ENCODE data around the gene LPP.
"Not testable (repeated sequence)": the region's sequence is repeated elsewhere in the genome, so short reads cannot be mapped to it uniquely, and the experiment has no call there.

LPP gene, protein sequence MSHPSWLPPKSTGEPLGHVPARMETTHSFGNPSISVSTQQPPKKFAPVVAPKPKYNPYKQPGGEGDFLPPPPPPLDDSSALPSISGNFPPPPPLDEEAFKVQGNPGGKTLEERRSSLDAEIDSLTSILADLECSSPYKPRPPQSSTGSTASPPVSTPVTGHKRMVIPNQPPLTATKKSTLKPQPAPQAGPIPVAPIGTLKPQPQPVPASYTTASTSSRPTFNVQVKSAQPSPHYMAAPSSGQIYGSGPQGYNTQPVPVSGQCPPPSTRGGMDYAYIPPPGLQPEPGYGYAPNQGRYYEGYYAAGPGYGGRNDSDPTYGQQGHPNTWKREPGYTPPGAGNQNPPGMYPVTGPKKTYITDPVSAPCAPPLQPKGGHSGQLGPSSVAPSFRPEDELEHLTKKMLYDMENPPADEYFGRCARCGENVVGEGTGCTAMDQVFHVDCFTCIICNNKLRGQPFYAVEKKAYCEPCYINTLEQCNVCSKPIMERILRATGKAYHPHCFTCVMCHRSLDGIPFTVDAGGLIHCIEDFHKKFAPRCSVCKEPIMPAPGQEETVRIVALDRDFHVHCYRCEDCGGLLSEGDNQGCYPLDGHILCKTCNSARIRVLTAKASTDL

DNA sequence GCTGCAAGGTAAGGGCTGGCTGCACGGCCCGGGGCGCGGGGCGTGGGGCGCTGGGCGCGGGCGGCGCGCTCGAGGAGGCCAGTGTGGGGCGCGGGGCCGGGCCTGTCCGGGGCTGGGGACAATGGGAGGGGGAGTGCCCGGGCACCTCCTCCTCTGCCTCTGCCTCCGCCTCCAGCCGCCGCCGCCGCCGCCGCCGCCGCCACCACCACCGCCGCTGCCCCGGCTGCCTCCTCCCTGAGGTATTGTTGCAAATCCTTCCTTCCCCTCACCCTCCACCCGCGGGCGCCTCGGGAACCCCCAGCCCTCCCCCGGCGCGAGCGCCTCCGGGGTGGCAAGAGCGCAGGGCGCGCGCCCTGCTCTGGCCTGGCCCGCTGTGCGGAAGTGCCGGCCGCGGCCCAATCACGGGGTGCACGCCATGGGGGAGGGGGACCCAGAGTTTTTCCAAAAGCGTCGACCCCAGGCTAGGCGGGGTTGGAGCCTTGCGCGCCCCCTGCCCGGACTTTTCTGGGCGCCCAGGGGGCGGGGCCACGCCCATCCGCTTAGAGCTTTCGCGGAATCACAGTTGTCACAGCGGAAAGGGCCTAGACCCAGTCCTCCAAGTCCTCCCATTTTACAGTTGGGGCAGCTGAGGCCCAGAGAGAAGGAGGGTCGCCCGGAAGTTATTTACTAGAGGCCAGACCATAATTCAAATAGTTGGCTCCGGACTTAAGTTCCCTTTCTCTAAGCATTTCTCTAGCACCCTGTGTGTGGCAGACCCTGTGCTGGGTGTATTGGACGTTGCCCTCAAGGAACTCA lies at the start of gene LPP:
Gene LPP (plus strand): TSS at position 144 of the 795 bp plus-strand sequence. CDS start 251,964 bp downstream, outside the sequence.
- DNase-seq (ENCODE audit: low read depth): peak; percentile 38

DNA sequence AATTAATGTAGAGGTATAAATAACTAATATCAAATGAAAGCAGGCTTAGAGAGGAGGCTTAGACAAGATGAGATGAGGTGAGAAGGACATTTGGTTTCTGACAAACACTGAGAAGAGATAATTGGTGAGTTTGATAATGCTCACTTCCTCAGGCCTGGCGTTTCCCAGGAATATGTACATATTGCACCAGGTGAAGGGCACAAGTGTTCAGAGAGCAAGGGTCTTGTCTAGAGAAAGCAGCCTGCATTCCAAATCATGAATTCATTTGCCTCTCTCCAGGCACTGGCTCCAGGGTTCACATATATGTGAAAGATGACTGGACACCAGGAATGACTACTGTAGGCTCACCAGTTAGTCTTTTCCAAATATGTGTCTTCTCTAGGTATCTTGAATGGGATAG lies 48.0 kb upstream of the LPP start:
- no peak for DNase-seq (ENCODE audit: low read depth)

DNA sequence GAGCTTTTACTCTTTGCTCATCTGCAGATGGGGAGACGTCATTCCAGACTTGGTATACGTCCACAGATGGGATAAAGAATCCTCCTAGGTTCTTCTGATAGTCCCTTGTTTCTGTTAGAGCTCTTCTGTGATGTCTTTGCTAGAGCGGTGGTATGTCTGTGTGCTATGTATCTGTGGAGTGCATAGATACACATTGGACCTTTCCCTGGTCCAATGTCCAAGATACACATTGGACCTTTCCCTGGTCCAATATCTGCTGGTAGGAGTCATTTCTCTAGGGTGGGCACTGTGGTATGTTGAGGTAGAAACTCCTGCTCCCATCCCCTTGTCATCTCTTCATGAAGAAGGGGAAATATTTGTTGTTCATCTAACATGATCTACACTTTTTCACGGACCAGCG lies 47.5 kb upstream of the LPP start:
- DNase-seq (ENCODE audit: low read depth): no peak

DNA sequence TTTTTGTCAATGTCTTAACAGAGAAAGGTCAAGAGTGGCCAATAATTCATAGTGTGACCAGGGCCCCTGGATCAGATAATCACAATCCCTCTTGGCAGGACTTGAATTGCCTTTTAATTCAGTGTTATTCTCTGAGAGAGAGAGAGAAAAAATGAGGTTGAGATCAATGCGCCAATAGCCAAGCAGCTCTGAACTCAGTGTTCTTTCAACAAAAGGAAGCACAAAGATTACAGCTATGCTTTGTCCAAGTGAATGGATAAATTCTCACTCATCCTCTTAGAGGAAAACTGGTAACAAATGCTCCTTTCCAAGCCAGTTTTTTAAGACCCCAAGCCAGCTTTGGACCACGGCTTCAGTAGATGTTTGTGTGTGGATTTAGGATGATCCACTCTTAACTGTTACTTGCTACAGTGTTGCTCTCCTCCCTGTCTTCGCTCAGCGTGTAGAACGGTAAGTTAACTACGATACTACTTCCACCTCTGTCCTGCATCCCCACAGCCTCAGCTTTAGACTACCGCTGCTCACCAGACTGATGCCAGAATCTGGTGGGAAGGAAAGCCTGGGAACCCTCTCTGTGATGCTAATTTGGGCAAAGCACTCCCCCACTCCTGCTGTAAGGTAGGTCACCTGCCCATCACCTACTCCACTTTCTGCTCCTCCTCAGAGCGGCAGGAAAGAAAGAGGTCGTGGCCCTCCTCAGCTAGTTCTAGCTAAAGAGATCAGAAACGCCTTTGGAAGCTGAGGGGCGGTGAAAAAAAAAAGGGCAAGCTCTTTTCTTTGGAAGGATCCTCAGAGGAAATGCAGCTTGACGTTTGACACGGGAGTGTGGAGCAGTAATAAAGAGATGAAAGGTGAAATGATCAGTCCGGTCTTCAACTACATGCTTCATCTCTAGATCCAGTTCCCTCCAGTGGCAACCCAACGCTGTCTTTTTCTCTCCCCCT lies 46.8 kb upstream of the LPP start:
- DNase-seq (ENCODE audit: low read depth): no peak

DNA sequence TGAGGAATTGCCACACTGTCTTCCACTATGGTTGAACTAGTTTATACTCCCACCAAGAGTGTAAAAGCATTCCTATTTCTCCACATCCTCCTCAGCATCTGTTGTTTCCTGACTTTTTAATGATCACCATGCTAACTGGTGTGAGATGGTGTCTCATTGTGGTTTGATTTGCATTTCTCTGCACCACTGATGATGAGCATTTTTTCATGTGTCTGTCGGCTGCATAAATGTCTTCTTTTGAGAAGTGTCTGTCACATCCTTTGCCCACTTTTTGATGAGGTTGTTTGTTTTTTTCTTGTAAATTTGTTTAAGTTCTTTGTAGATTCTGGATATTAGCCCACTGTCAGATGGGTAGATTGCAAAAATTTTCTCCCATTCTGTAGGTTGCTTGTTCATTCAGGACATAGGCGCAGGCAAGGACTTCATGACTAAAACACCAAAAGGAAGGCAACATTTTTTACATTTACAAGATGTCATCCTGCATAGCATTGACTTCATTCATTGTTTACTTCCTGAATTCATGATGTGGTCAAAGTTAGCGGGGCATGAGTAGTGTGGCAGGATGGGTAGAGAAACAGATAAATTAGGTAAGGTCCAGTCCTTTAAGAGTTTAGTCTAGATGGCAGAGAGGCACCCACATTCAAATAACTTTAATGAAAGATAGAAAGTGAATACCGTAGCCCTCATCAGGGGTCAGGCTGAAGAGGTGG lies 45.1 kb upstream of the LPP start:
- DNase-seq (ENCODE audit: low read depth): no peak

DNA sequence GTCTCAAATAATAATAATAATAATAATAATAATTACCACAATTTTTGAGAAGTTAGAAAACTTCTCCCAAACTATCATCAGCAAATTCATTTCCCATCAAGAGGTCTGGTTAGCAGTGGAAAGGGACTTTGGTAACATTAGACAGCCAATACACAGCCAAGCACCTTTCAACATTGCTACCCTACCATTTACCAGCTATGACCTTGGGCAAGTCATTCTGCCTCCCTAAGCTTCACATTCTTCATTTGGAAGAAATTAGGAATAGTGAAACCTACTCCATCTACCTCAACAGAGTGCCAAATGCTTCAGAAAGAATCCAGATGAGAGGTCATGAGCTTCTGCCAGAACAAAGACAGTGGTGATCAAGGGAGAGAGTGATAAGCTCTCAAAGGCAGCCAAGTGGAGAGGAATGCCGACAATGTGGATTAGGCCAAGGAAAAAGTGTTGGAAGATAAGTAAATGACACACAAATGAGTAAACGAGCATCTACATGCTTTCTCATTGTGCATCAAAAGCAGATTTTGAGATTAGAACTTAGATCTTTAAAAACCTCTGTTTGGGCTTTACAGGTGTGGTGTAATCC lies 42.9 kb upstream of the LPP start:
- DNase-seq (ENCODE audit: low read depth): no peak

DNA sequence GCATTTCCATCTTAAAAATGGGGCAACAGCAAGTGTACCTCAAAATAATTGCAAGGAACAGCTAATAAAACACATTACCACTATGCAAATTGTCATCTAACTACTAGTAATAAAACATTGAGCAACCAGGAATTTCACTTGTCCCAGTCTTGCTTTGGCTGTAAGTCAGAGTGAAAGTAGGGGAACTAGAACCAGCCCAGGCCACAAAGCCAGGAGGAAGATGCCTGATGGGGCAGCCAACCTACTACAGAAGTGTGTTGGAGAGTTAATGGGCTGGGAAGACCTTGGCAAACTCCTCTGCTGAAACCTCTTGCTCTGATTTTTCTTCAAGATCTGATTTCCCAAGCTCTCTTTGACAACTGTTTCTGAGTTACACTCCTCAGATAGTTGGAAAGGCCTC lies 40.2 kb upstream of the LPP start:
- no peak for DNase-seq (ENCODE audit: low read depth)

DNA sequence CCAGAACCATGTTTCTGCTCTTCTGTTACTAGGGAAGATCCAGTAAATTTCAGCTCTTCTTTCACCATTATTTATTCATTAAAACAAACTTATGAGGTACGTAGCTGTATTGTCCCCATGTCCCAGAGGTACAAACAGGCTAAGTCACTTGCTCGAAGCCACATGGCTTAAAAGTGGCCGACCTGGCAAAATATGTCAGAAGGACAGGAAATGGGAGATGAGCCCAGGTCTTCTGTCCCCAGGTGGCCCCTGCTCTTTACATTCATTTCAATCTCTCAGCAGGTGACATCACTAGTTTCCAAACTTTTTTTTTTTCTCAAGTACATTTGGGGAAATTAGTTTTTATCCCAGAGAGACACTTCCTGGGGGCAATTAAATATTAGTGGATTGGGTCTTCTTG lies 34.1 kb upstream of the LPP start:
- no peak for DNase-seq (ENCODE audit: low read depth)

DNA sequence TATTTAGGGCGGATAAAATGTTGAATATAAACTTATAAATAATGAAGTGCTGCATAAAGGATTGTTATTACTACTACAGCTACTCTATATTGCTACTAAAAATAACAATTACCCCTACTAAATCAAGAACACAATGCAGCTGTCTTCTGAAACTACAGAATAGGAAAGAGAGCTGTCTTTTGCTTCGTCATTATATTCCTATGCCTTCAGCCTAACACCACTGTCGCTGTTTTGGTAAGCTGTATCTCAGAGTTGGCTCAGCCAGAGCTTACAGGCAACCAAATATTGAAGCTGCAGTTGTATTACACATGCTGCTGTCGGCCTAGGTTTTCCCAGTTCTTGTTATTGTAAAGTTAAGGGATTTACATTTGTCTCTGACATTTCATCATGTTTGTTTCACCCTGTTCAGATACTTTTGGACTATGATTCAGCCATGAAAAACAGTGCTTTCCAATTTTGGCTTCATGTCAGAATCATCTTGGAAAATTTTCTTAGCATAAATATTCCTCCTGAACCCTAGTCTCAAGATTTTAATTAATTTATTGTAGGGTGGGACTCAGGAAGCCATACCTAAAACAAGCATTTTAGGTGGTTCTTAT lies 31.3 kb upstream of the LPP start:
- no peak for DNase-seq (ENCODE audit: low read depth)

DNA sequence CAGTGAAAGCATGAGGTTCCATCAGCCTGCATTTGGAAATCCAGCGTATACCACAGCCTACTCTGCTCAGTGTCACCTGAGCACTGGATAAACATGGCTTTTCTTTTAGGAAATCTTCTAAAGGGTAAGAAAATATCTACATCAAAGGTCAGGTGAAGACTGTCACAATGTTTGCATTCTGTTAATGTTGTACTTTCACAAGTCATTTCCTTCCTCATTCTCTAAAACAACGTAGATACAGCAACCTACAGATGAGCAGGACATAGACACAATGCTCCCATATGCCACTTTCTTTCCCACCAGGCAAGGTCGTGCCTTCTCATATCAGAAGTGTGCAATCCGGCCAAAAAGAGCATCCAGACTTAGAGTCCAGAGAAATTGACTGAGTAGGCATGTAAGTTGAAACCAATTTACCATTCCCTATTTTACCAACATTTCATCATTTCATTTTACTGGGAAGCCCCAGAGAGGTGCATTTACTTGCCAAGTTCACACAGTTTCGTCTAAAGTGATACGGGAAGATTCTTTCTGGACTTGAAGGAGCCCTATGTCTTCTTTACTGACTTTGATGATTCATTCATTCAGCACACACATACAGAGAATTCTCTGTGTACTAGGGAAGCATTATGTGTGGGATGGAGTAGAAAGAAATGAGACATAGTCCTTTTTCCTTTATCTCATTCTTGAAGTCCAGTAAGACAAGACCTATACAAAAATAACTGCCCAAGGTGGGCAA lies 30.6 kb upstream of the LPP start:
- DNase-seq (ENCODE audit: low read depth): no peak

DNA sequence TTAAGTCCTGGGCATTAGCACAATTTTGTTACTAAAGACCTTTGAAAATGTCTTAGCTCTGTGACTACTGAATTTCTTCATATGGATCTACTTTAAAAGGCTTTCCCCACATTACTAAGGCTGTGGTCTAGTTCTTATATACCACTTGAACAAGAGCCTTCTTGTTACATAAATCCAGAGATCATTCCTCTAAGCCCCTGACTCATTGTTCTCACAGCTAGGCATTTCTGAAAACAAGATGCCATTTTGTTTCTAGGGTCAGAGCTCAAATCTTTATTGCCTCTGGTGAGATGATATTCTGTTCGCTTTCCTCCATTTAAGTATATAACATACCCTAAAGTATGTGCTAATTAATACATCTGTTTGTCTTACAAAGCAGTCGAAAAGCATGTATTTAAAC lies 29.8 kb upstream of the LPP start:
- DNase-seq (ENCODE audit: low read depth): no peak

DNA sequence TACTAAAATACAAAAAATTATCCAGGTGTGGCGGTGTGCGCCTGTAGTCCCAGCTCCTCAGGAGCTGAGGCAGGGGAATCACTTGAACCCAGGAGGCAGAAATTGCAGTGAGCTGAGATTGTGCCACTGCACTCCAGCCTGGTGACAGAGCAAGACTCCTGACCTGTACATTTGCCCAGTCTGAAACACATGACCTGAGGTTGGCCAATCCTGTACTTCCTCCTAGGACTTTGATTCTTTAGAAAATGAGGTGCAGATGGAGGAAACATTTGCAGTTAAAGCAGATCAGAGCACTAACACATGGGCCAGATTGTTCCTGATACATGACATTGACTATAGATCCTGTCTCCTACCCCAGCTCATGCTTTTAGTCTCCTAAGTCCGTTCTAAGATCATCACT lies 28.9 kb upstream of the LPP start:
- no peak for DNase-seq (ENCODE audit: low read depth)

DNA sequence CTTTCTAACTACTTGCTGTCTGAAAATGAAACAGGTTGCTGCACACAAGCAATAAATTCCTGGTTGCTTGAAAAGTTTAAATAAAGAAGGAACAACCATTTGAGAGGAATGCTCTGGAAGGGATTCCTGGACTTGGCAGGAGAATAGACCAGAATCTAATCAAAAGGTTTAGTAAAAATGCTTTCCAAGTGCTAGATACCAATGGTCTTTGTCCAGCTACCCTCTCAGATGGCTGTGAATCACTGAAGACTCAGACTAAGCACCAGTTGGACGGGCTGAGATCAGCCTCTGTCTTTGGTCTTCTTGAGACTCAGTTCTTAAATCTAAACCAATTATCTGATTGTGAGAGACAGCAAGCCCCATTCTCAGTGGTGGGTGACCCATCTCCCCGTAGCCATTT lies 27.7 kb upstream of the LPP start:
- no peak for DNase-seq (ENCODE audit: low read depth)

DNA sequence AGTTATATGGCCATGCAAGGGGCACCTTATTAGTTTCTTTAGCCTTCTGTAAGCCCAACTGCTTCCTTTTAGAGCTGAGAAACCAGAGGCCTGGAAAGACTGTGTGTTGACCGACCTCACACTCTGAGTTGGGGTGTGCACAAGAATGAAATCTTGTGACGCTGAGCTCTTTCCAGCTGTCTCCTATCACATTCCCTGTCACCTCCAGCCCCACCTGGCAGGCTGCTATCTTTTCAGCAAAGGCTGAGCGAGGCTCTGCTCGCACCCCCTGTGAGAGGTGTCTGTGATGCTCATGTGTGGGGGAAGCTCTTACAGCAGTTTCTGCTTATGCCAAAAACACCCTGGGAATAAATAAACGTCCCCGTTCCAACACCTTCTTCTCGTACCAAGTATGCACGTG lies 27.0 kb upstream of the LPP start:
- no peak for DNase-seq (ENCODE audit: low read depth)

DNA sequence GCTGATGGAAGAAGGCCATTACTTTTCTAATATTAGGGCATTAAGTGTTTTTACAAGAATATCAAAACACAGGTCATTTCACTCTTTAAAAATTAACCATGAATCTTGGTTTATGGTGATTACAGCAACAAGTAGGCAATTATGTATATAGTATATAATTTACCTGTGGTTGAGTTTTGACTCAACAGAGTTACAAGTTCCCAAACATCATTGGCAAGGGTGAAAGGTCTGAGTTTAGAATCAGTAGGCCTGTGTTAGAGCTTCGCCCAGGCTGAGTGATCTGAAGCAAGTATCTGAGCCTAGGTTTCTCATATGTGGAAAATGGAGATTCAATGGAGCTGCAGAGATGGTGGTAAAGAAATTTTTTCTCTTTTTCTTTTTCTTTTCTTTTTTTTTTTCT lies 25.1 kb upstream of the LPP start:
- DNase-seq (ENCODE audit: low read depth): no peak

DNA sequence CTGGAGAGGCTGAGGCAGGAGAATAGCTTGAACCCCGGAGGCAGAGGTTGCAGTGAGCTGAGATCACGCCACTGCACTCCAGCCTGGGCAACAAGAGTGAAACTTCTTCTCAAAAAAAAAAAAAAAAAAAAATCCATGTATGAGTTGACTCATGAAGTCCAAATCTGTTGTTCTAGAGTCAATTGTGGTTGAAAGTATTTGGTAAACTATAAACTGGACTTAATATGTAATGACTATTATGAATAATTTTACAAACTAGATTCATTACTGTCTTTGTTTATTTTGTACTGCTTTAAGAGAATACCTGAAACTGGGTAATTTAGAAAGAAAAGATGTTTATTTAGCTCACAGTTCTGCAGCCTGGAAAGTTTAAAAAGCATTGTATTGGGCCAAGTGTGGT lies 22.9 kb upstream of the LPP start:
- DNase-seq (ENCODE audit: low read depth): not testable (repeated sequence)

DNA sequence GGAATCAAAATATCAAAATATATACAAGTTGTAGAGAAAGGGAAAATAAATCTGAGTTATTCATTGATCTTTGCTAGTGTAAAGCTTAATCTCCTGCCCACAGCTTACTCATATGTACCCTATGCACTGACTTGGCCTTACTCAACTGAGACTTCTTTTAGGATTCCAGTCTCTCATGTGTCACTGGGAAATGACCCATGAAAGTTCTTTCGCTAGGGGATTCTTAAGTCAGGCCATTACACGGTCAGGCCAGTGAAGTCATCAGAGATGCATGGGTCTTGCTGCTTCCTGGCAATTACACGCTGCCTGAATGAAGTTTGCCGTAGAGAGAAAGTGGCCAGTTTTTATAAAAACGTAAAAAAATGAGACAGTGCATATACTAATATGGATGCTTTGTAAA lies 20.7 kb upstream of the LPP start:
- DNase-seq (ENCODE audit: low read depth): peak; percentile 56

DNA sequence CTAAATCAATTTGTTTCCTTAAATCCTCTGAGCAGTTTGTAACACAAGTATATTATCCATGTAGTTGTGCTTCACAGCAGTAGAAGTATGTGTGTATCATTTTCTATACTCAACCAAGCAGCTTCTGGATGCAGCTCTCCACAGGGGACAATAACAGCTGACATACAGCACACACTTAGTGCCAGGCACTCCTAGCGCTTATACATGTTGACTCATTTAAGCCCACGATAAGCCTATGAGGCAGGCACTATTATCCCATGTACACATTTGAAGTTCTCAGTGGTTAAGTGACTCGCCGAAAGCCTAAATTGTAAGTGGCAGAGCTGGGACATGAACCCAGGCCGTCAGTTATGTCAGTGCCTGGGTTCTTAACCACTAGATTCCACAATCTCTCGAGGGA lies 20.3 kb upstream of the LPP start:
- DNase-seq (ENCODE audit: low read depth): no peak

DNA sequence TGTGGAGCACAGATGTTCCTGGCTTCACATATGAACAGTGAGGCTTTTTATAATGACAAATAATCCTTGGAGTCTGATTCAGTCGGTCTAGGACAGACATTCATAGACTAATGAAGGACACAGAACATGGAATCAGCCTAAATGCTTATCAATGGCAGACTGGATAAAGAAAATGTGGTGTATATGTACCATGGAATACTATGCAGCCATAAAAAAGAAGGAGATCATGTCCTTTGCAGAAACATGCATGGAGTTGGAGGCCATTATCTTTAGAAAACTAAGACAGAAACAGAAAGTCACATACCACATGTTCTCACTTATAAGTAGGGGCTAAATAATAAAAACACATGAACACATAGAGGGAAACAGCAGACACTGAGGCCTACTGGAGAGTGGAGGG lies 19.9 kb upstream of the LPP start:
- DNase-seq (ENCODE audit: low read depth): no peak

DNA sequence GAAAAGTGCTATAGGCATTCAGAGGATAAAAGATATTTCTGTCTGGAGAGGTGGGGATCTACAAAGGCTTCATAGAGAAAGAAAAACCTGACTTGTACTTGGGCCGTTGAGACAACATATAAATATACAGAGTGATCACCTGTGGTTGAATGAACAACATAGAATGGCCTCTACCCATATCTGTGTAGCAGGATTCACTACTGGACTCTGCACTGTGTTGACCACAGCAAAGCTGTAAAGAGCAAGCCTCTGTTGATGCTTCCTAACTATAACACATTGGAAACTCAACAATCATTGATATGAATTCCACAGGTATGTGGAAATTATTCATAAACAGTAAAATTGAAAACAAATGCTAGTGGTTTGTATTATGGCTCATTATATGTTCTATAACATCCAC lies 19.1 kb upstream of the LPP start:
- no peak for DNase-seq (ENCODE audit: low read depth)
